HS-5 (cell line): ENCODE data around the gene KRTAP9-7.
A peak's percentile ranks its signal among the peaks of the same experiment; 100 is the strongest.
"Not testable (repeated sequence)": the region's sequence is repeated elsewhere in the genome, so short reads cannot be mapped to it uniquely, and the experiment has no call there.

Experiments used
- DNase-seq: peaks from one replicate; pipeline ENCODE4 v3.0.0-alpha.2; 2012; ENCODE audit warnings: low read depth

The KRTAP9-7 gene

GRCh38 chr17:41275648-41276190 lies at the start of gene KRTAP9-7:
TSS of gene KRTAP9-7 (plus strand) at chr17:41275698. CDS start at chr17:41275698, 0 bp downstream.
- not testable (repeated sequence) for DNase-seq

GRCh38 chr17:41226051-41226450 lies 49.4 kb upstream of the KRTAP9-7 start:
- no peak for DNase-seq

GRCh38 chr17:41226598-41227095 lies 48.9 kb upstream of the KRTAP9-7 start, which contains the start of gene KRTAP9-2:
TSS of gene KRTAP9-2 (plus strand) at chr17:41226648. CDS start at chr17:41226655, 7 bp downstream.
- DNase-seq: not testable (repeated sequence)

GRCh38 chr17:41230094-41230493 lies 45.4 kb upstream of the KRTAP9-7 start:
- DNase-seq: no peak

GRCh38 chr17:41231731-41232130 lies 43.8 kb upstream of the KRTAP9-7 start:
- no peak for DNase-seq

- not testable (repeated sequence) for DNase-seq
These were observed 42.9 kb upstream of the KRTAP9-7 start, which contains the start of gene KRTAP9-3 for GRCh38 chr17:41232399-41233105. TSS of gene KRTAP9-3 (plus strand) at chr17:41232449. CDS start at chr17:41232502, 53 bp downstream.

GRCh38 chr17:41237116-41237515 lies 38.4 kb upstream of the KRTAP9-7 start:
- DNase-seq: not testable (repeated sequence)

- not testable (repeated sequence) for DNase-seq
These were observed 37.5 kb upstream of the KRTAP9-7 start, which contains the start of gene KRTAP9-8 for GRCh38 chr17:41237949-41238437. TSS of gene KRTAP9-8 (plus strand) at chr17:41237999. CDS start at chr17:41238052, 53 bp downstream.

GRCh38 chr17:41246995-41247787 lies 28.3 kb upstream of the KRTAP9-7 start:
- not testable (repeated sequence) for DNase-seq

GRCh38 chr17:41249637-41250240 lies 25.8 kb upstream of the KRTAP9-7 start, which contains the start of gene KRTAP9-4:
TSS of gene KRTAP9-4 (plus strand) at chr17:41249687. CDS start at chr17:41249721, 34 bp downstream.
- not testable (repeated sequence) for DNase-seq

GRCh38 chr17:41251261-41251660 lies 24.2 kb upstream of the KRTAP9-7 start:
- no peak for DNase-seq

- no peak for DNase-seq
These were observed 20.6 kb upstream of the KRTAP9-7 start for GRCh38 chr17:41254861-41255260.

GRCh38 chr17:41255381-41256290 lies 19.9 kb upstream of the KRTAP9-7 start, which contains the start of gene KRTAP9-9:
TSS of gene KRTAP9-9 (plus strand) at chr17:41255384.
- DNase-seq: not testable (repeated sequence)

- DNase-seq: peak; percentile 47
These were observed 19.2 kb upstream of the KRTAP9-7 start for GRCh38 chr17:41256291-41256685.

GRCh38 chr17:41258406-41258805 lies 17.1 kb upstream of the KRTAP9-7 start:
- no peak for DNase-seq

- DNase-seq: no peak
These were observed 12.3 kb upstream of the KRTAP9-7 start for GRCh38 chr17:41263212-41263611.

GRCh38 chr17:41264599-41264998 lies 10.9 kb upstream of the KRTAP9-7 start:
- no peak for DNase-seq

- DNase-seq: no peak
These were observed 10.4 kb upstream of the KRTAP9-7 start, which contains the start of gene KRTAP9-6 for GRCh38 chr17:41265078-41265477. TSS of gene KRTAP9-6 (plus strand) at chr17:41265378. CDS start at chr17:41265378, 0 bp downstream.

GRCh38 chr17:41267711-41268110 lies 7.8 kb upstream of the KRTAP9-7 start:
- DNase-seq: no peak

- not testable (repeated sequence) for DNase-seq
These were observed 4.2 kb upstream of the KRTAP9-7 start for GRCh38 chr17:41271323-41271722.
